Measurements from ENCODE around the gene MEIKIN. TPM values are rescaled to one million over a fixed set of nuclear protein-coding genes. Genes with fewer than 3 reads are reported as not detected.

The MEIKIN gene
- polyA plus RNA-seq, 3 donors: 0.16 to 1.6 (median 1.6) TPM

DNA sequence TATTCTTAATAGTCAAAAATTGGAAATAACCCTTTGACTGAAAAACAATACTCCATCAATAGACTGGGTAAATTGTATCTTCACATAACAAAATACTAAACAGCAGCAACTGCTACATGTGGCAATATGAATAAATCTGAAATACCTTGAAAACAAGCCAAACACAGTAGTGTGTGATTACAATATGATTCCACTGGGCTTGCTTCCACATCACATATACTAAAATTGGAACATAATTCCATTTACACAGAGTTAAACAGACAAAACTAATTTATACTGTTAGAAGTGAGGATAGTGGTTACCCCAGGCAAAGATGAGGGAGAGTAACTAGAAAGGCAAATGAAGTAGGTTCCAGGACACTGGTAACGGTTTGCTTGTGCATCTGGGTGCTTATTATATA is 169.0 kb downstream of the MEIKIN start:
- peaks cover 16% of the 10 kb centered on the region for H3K4me1 Mint-ChIP-seq
- no peak overlapping the region for H3K27ac Mint-ChIP-seq
- Histone ChIP-seq H4K20me1 (ENCODE audit: insufficient read depth, low read length) (peaks cover 89% of the 10 kb centered on the region), H3K4me1 (ENCODE audit: control insufficient read depth in 1 of 2, insufficient read depth in 2 of 2, low read length in 2 of 2) (peaks cover 0 to 5% of the 10 kb centered on the region in 2 donors), H3K79me2 (ENCODE audit: insufficient read depth, low read length) (peaks cover 93% of the 10 kb centered on the region), H3K36me3 (replicated peaks in 1 of 2; ENCODE audit: control insufficient read depth in 1 of 2, insufficient read depth in 2 of 2, low read length in 2 of 2) (no peaks in the 10 kb centered on the region), H3K4me3 (replicated peaks in 1 of 3; ENCODE audit: low read depth in 2 of 3, low read length in 3 of 3) (no peak overlapping the region), H3K27ac (ENCODE audit: low read depth in 1 of 2, low read length in 2 of 2) (no peak overlapping the region), H3K4me2 (replicated peaks; ENCODE audit: extremely low read depth, low read length, poor library complexity, severe bottlenecking) (no peak overlapping the region), H3K27me3 (ENCODE audit: control insufficient read depth in 2 of 2, insufficient read depth in 2 of 2, low read length in 2 of 2) (no peaks in the 10 kb centered on the region), H3K9ac (ENCODE audit: insufficient read depth, low read length, poor library complexity, severe bottlenecking) (no peak overlapping the region), H3K9me3 (replicated peaks in 1 of 2; ENCODE audit: control insufficient read depth in 1 of 2, insufficient read depth in 1 of 2, low read length in 2 of 2) (no peaks in the 10 kb centered on the region), H2AFZ (ENCODE audit: insufficient read depth, low read depth, low read length, poor library complexity, severe bottlenecking) (no peak overlapping the region)
- no peak overlapping the region for H3K4me3 Mint-ChIP-seq
- H3K36me3 Mint-ChIP-seq: peaks cover 5% of the 10 kb centered on the region in 2 donors
- intact Hi-C loops (cut with micrococcal nuclease): no loop called here
- TF ChIP-seq, protein P1, sequence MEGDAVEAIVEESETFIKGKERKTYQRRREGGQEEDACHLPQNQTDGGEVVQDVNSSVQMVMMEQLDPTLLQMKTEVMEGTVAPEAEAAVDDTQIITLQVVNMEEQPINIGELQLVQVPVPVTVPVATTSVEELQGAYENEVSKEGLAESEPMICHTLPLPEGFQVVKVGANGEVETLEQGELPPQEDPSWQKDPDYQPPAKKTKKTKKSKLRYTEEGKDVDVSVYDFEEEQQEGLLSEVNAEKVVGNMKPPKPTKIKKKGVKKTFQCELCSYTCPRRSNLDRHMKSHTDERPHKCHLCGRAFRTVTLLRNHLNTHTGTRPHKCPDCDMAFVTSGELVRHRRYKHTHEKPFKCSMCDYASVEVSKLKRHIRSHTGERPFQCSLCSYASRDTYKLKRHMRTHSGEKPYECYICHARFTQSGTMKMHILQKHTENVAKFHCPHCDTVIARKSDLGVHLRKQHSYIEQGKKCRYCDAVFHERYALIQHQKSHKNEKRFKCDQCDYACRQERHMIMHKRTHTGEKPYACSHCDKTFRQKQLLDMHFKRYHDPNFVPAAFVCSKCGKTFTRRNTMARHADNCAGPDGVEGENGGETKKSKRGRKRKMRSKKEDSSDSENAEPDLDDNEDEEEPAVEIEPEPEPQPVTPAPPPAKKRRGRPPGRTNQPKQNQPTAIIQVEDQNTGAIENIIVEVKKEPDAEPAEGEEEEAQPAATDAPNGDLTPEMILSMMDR (IDR thresholded peaks at IDR 0.05): no peak
- WGBS (ENCODE audit: insufficient coverage): no CpG with 5 or more reads among the region's 1 CpG
- no peak for DNase-seq
- H3K9me3 Mint-ChIP-seq: no peaks in the 10 kb centered on the region
- H3K27me3 Mint-ChIP-seq (ENCODE audit: low read depth in 3 of 3): no peaks in the 10 kb centered on the region

GRCh38 chr5:131774652-131775367 is 170.7 kb downstream of the MEIKIN start:
- H3K27ac Mint-ChIP-seq: no peak overlapping the region
- no peak overlapping the region for H2AFZ ChIP-seq (ENCODE audit: insufficient read depth, low read depth, low read length, poor library complexity, severe bottlenecking)
- no peak for DNase-seq
- H3K27ac ChIP-seq (ENCODE audit: low read depth in 1 of 2, low read length in 2 of 2): no peak overlapping the region
- no peaks in the 10 kb centered on the region for H3K9me3 Mint-ChIP-seq
- no peaks in the 10 kb centered on the region for H3K9me3 ChIP-seq (replicated peaks in 1 of 2; ENCODE audit: control insufficient read depth in 1 of 2, insufficient read depth in 1 of 2, low read length in 2 of 2)
- peaks cover 90% of the 10 kb centered on the region for H4K20me1 ChIP-seq (ENCODE audit: insufficient read depth, low read length)
- no peak overlapping the region for H3K4me3 ChIP-seq (replicated peaks in 1 of 3; ENCODE audit: low read depth in 2 of 3, low read length in 3 of 3)
- H3K4me1 ChIP-seq (ENCODE audit: control insufficient read depth in 1 of 2, insufficient read depth in 2 of 2, low read length in 2 of 2): peaks cover 0 to 9% of the 10 kb centered on the region in 2 donors
- WGBS (ENCODE audit: insufficient coverage): no CpG with 5 or more reads among the region's 4 CpGs
- TF ChIP-seq, protein P1 (IDR thresholded peaks at IDR 0.05): no peak
- H3K79me2 ChIP-seq (ENCODE audit: insufficient read depth, low read length): peaks cover 93% of the 10 kb centered on the region
- H3K27me3 ChIP-seq (ENCODE audit: control insufficient read depth in 2 of 2, insufficient read depth in 2 of 2, low read length in 2 of 2): no peaks in the 10 kb centered on the region
- intact Hi-C loops (cut with micrococcal nuclease): no loop called here
- no peaks in the 10 kb centered on the region for H3K27me3 Mint-ChIP-seq (ENCODE audit: low read depth in 3 of 3)
- no peak overlapping the region for H3K9ac ChIP-seq (ENCODE audit: insufficient read depth, low read length, poor library complexity, severe bottlenecking)
- H3K4me1 Mint-ChIP-seq: peaks cover 19% of the 10 kb centered on the region
- H3K36me3 Mint-ChIP-seq: peaks cover 5% of the 10 kb centered on the region in 2 donors
- H3K4me2 ChIP-seq (replicated peaks; ENCODE audit: extremely low read depth, low read length, poor library complexity, severe bottlenecking): no peak overlapping the region
- no peak overlapping the region for H3K4me3 Mint-ChIP-seq
- H3K36me3 ChIP-seq (replicated peaks in 1 of 2; ENCODE audit: control insufficient read depth in 1 of 2, insufficient read depth in 2 of 2, low read length in 2 of 2): no peaks in the 10 kb centered on the region
